ENCODE measurements around the gene ZNF414.

ZNF414 gene

GRCh38 chr19:8475005-8475404, 39.0 kb downstream of the ZNF414 start:
- Histone ChIP-seq H3K4me3 (ENCODE audit: low read depth, low read length, poor library complexity, severe bottlenecking) (no peak overlapping the region), H3K9me3 (ENCODE audit: low read length) (no peaks in the 10 kb centered on the region), H3K9me2 (ENCODE audit: low read depth, low read length) (no peaks in the 10 kb centered on the region), H3K4me1 (ENCODE audit: insufficient read depth, low read length, severe bottlenecking) (peaks cover 36% of the 10 kb centered on the region), H2AFZ (ENCODE audit: low read length) (no peak overlapping the region), H3K27ac (ENCODE audit: low read depth, low read length, poor library complexity, severe bottlenecking) (peak overlapping the region; percentile 92), H3K27me3 (ENCODE audit: insufficient read depth, low read length) (no peaks in the 10 kb centered on the region), H4K20me1 (ENCODE audit: insufficient read depth, low read length) (peaks cover 5% of the 10 kb centered on the region; the same call in 1 of the 2 replicates), H3K79me2 (ENCODE audit: insufficient read depth, low read length) (peaks cover 38% of the 10 kb centered on the region), H3K36me3 (ENCODE audit: insufficient read depth, low read length) (peaks cover 90% of the 10 kb centered on the region), H3K9ac (ENCODE audit: low read length) (no peak overlapping the region), H3K4me2 (ENCODE audit: low read length) (no peak overlapping the region), H3F3A (ENCODE audit: insufficient read depth, low read length) (peaks cover 4% of the 10 kb centered on the region; the same call in 1 of the 2 replicates)
- TF ChIP-seq CTCF (IDR thresholded peaks at IDR 0.05; ENCODE audit: low read length) (no peak), EZH2 (IDR thresholded peaks at IDR 0.05; ENCODE audit: borderline replicate concordance, low read length) (no peak)

GRCh38 chr19:8473648-8474476, 40.1 kb downstream of the ZNF414 start:
- H3K4me2 ChIP-seq (ENCODE audit: low read length) = peak overlapping the region; percentile 55
- H3K27ac ChIP-seq (ENCODE audit: low read depth, low read length, poor library complexity, severe bottlenecking) = peak overlapping the region; percentile 92
- peaks cover 4% of the 10 kb centered on the region; the same call in 1 of the 2 replicates for H3F3A ChIP-seq (ENCODE audit: insufficient read depth, low read length)
- H3K9ac ChIP-seq (ENCODE audit: low read length) = peak overlapping the region; percentile 24; the same call in 1 of the 2 replicates
- H3K4me3 ChIP-seq (ENCODE audit: low read depth, low read length, poor library complexity, severe bottlenecking) = no peak overlapping the region
- H2AFZ ChIP-seq (ENCODE audit: low read length) = no peak overlapping the region
- H4K20me1 ChIP-seq (ENCODE audit: insufficient read depth, low read length) = peaks cover 5% of the 10 kb centered on the region; the same call in 1 of the 2 replicates
- peaks cover 31% of the 10 kb centered on the region for H3K79me2 ChIP-seq (ENCODE audit: insufficient read depth, low read length)
- H3K36me3 ChIP-seq (ENCODE audit: insufficient read depth, low read length) = peaks cover 95% of the 10 kb centered on the region
- H3K9me3 ChIP-seq (ENCODE audit: low read length) = no peaks in the 10 kb centered on the region
- H3K9me2 ChIP-seq (ENCODE audit: low read depth, low read length) = no peaks in the 10 kb centered on the region
- peaks cover 36% of the 10 kb centered on the region for H3K4me1 ChIP-seq (ENCODE audit: insufficient read depth, low read length, severe bottlenecking)
- TF ChIP-seq CTCF (IDR thresholded peaks at IDR 0.05; ENCODE audit: low read length) (no peak), EZH2 (IDR thresholded peaks at IDR 0.05; ENCODE audit: borderline replicate concordance, low read length) (no peak)
- no peaks in the 10 kb centered on the region for H3K27me3 ChIP-seq (ENCODE audit: insufficient read depth, low read length)

GRCh38 chr19:8469613-8470368, 44.2 kb downstream of the ZNF414 start:
- H2AFZ ChIP-seq (ENCODE audit: low read length) = no peak overlapping the region
- no peak overlapping the region for H3K4me2 ChIP-seq (ENCODE audit: low read length)
- peaks cover under 1% of the 10 kb centered on the region; the same call in 1 of the 2 replicates for H3K79me2 ChIP-seq (ENCODE audit: insufficient read depth, low read length)
- H4K20me1 ChIP-seq (ENCODE audit: insufficient read depth, low read length) = no peaks in the 10 kb centered on the region
- H3K9ac ChIP-seq (ENCODE audit: low read length) = no peak overlapping the region
- peaks cover 30% of the 10 kb centered on the region for H3K4me1 ChIP-seq (ENCODE audit: insufficient read depth, low read length, severe bottlenecking)
- H3K4me3 ChIP-seq (ENCODE audit: low read depth, low read length, poor library complexity, severe bottlenecking) = no peak overlapping the region
- peaks cover 95% of the 10 kb centered on the region for H3K36me3 ChIP-seq (ENCODE audit: insufficient read depth, low read length)
- TF ChIP-seq CTCF (IDR thresholded peaks at IDR 0.05; ENCODE audit: low read length) (no peak), EZH2 (IDR thresholded peaks at IDR 0.05; ENCODE audit: borderline replicate concordance, low read length) (no peak)
- peaks cover 4% of the 10 kb centered on the region; the same call in 1 of the 2 replicates for H3F3A ChIP-seq (ENCODE audit: insufficient read depth, low read length)
- no peaks in the 10 kb centered on the region for H3K9me3 ChIP-seq (ENCODE audit: low read length)
- H3K9me2 ChIP-seq (ENCODE audit: low read depth, low read length) = no peaks in the 10 kb centered on the region
- H3K27me3 ChIP-seq (ENCODE audit: insufficient read depth, low read length) = no peaks in the 10 kb centered on the region
- no peak overlapping the region for H3K27ac ChIP-seq (ENCODE audit: low read depth, low read length, poor library complexity, severe bottlenecking)
